Stimulated activated CD8-positive, alpha-beta memory T cell treated with anti-CD3 and anti-CD28 coated beads, Interleukin-2, amount 100 ng/mL, for 1 hour (primary cell): ENCODE data around the gene PRKCE.

Experiments used
- DNase-seq, 2 donors: peaks; one replicate each; pipeline ENCODE4 v3.0.0-alpha.2; 2020; ENCODE audit warnings: low read depth in 2 of 2

PRKCE gene

GRCh38 chr2:45778720-45779171 is 127.3 kb downstream of the PRKCE start:
- DNase-seq, result peak; percentile 37 to 46

GRCh38 chr2:45780541-45781463 is 129.3 kb downstream of the PRKCE start:
- no peak for DNase-seq

GRCh38 chr2:45781464-45781811 is 130.0 kb downstream of the PRKCE start:
- no peak for DNase-seq

GRCh38 chr2:45782436-45782835 is 131.0 kb downstream of the PRKCE start:
- DNase-seq, result no peak

- DNase-seq, result no peak
Observed at GRCh38 chr2:45782986-45783385, 131.5 kb downstream of the PRKCE start.

GRCh38 chr2:45786030-45786835 is 134.8 kb downstream of the PRKCE start:
- no peak for DNase-seq

GRCh38 chr2:45786836-45787357 is 135.4 kb downstream of the PRKCE start:
- no peak for DNase-seq

- no peak for DNase-seq
Observed at GRCh38 chr2:45788401-45788800, 136.9 kb downstream of the PRKCE start.

- no peak for DNase-seq
Observed at GRCh38 chr2:45789317-45789716, 137.8 kb downstream of the PRKCE start.

- DNase-seq, result no peak
Observed at GRCh38 chr2:45789961-45790723, 138.7 kb downstream of the PRKCE start.

GRCh38 chr2:45793305-45793962 is 142.0 kb downstream of the PRKCE start:
- no peak for DNase-seq

GRCh38 chr2:45794134-45794617 is 142.7 kb downstream of the PRKCE start:
- DNase-seq, result no peak

- no peak for DNase-seq
Observed at GRCh38 chr2:45796500-45796899, 145.0 kb downstream of the PRKCE start.

- no peak for DNase-seq
Observed at GRCh38 chr2:45797451-45798230, 146.2 kb downstream of the PRKCE start.

GRCh38 chr2:45799679-45800381 is 148.4 kb downstream of the PRKCE start:
- DNase-seq, result no peak

- DNase-seq, result no peak
Observed at GRCh38 chr2:45802499-45803138, 151.1 kb downstream of the PRKCE start.

- DNase-seq, result no peak
Observed at GRCh38 chr2:45804987-45805755, 153.7 kb downstream of the PRKCE start.
